Panc1 (cell line): ENCODE results near the gene WNT1. TPM values are rescaled to one million over a fixed set of nuclear protein-coding genes. Genes with fewer than 3 reads are reported as not detected.

Experiments
- ATAC-seq: fragments of 200-7000 bp; cut with Tn5 transposase; 2 replicates; pipeline ENCODE4 v1.9.1; 2020; ENCODE audit warnings: mild to moderate bottlenecking, moderate library complexity
- BruUV-seq: library from RNA; stranded (reverse); fragments of 400-500 nt; replicated peaks from 2 replicates; lab custom pipeline; 2021; lab: Mats Ljungman, UMichigan
- CTCF ChIA-PET: fragments of 300-600 bp; sonication (Branson Sonifier 250); formaldehyde crosslinking; loops from one replicate; lab custom pipeline; 2022; ENCODE audit warnings: antibody characterized with exemption; lab: Charles Lee
- POLR2A ChIA-PET: fragments of 300-600 bp; sonication (Branson Sonifier 250); formaldehyde crosslinking; loops from one replicate; lab custom pipeline; 2022; ENCODE audit warnings: antibody characterized with exemption; lab: Charles Lee
- DNase-seq: peaks from one replicate; pipeline ENCODE4 v3.0.0-alpha.2; 2010; ENCODE audit warnings: low read depth, low spot score
- H3K27ac ChIP-seq: 2 replicates; pipeline ENCODE4 v1.5.1; 2011; ENCODE audit warnings: mild to moderate bottlenecking, low read length, inconsistent platforms
- H3K27me3 ChIP-seq: fragments of 200-500 bp; sonication (Bioruptor generic); 2 replicates; pipeline ENCODE4 v1.6.0; 2014; ENCODE audit warnings: low read length, inconsistent platforms; ENCODE audit not compliant: control insufficient read depth, insufficient read depth
- H3K36me3 ChIP-seq: fragments of 200-500 bp; sonication (Bioruptor generic); 2 replicates; pipeline ENCODE4 v1.5.1; 2014; ENCODE audit warnings: inconsistent platforms, mild to moderate bottlenecking, low read length, moderate library complexity; ENCODE audit not compliant: control insufficient read depth, insufficient read depth
- H3K4me1 ChIP-seq: 2 replicates; pipeline ENCODE4 v1.5.1; 2011; ENCODE audit warnings: inconsistent platforms, mild to moderate bottlenecking, low read length, moderate library complexity; ENCODE audit not compliant: control insufficient read depth, insufficient read depth
- H3K4me3 ChIP-seq, 2 experiments: 2 replicates each; pipeline ENCODE4 v1.5.1; 2011 to 2012; ENCODE audit warnings: low read depth in 2 of 2, low read length in 2 of 2, mild to moderate bottlenecking in 2 of 2, inconsistent platforms in 1 of 2, moderate library complexity in 1 of 2
- H3K9me3 ChIP-seq: fragments of 200-500 bp; sonication (Bioruptor generic); 2 replicates; pipeline ENCODE4 v1.5.1; 2014; ENCODE audit warnings: low read depth, mild to moderate bottlenecking, inconsistent platforms, low read length, moderate library complexity; ENCODE audit not compliant: control insufficient read depth, insufficient read depth
- POLR2AphosphoS5 ChIP-seq: IDR thresholded peaks from 2 replicates; pipeline ENCODE4 v1.6.1; 2012; ENCODE audit warnings: mild to moderate bottlenecking, low read depth, low read length, moderate library complexity
- SIN3A ChIP-seq: IDR thresholded peaks from 2 replicates; pipeline ENCODE4 v1.6.1; 2012; ENCODE audit warnings: low read depth, mild to moderate bottlenecking, low read length, moderate library complexity, borderline replicate concordance; ENCODE audit not compliant: insufficient read depth
- TCF7L2 ChIP-seq: IDR thresholded peaks from 2 replicates; pipeline ENCODE4 v1.6.1; 2011; ENCODE audit warnings: mild to moderate bottlenecking, low read depth, low read length, inconsistent platforms
- in situ Hi-C: cut with HindIII; loops from 2 replicates; pipeline ENCODE4 v1.10.0; 2016; ENCODE audit warnings: low sequenced_read_pairs, low pct_unique_long_range_greater_than_20kb
- intact Hi-C: fragments of 100-400 bp; cut with micrococcal nuclease; formaldehyde crosslinking; loops from one replicate; pipeline ENCODE4 v1.10.0; 2022; ENCODE audit not compliant: unreplicated experiment
- total RNA-seq: library from RNA; stranded (reverse); gene quantifications from one replicate; pipeline ENCODE4 v1.2.1, GENCODE V29; 2021; ENCODE audit not compliant: unreplicated experiment
- TF ChIP-seq, protein P1 (sequence below): fragments of 450-650 bp; IDR thresholded peaks from 2 replicates; pipeline ENCODE4 v1.5.1; 2017; ENCODE audit warnings: mild to moderate bottlenecking
- TF ChIP-seq, protein P2 (sequence below), 2 experiments: IDR thresholded peaks; 2 replicates each; pipeline ENCODE4 v1.6.1; 2011 to 2012; ENCODE audit warnings: low read depth in 2 of 2, control low read depth in 1 of 2, low read length in 1 of 2, mild to moderate bottlenecking in 1 of 2, moderate library complexity in 1 of 2; ENCODE audit not compliant: insufficient read depth in 1 of 2

Gene WNT1
- total RNA-seq, 1 experiment from 2014 or later, result not detected

DNA sequence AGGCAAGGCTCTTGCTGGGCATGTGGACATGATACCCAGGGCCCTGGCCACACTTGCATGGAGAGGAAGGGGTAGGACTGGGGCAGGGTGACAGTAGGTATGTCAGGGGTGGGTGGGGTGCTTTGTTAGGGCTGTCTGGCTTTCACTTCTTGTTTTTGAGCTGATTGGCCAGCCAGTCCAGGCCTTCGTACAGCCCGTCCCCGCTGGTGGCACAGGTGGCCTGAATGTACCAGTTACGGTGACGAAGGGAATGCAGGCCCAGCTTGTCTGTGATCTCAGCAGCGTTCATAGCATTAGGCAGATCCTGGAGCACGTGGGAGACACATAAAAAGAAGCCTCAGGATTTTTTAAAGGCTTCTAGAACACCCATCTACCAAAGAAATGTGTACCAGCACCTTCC is 39.3 kb upstream of the WNT1 start:
- in situ Hi-C loops (no loop called here), intact Hi-C loops (no loop called here)
- BruUV-seq, result no TSS peak
- ATAC-seq (no peak), DNase-seq (no peak)
- TF ChIP-seq POLR2AphosphoS5 (no peak), SIN3A (no peak), TCF7L2 (no peak)
- TF ChIP-seq, protein P1, sequence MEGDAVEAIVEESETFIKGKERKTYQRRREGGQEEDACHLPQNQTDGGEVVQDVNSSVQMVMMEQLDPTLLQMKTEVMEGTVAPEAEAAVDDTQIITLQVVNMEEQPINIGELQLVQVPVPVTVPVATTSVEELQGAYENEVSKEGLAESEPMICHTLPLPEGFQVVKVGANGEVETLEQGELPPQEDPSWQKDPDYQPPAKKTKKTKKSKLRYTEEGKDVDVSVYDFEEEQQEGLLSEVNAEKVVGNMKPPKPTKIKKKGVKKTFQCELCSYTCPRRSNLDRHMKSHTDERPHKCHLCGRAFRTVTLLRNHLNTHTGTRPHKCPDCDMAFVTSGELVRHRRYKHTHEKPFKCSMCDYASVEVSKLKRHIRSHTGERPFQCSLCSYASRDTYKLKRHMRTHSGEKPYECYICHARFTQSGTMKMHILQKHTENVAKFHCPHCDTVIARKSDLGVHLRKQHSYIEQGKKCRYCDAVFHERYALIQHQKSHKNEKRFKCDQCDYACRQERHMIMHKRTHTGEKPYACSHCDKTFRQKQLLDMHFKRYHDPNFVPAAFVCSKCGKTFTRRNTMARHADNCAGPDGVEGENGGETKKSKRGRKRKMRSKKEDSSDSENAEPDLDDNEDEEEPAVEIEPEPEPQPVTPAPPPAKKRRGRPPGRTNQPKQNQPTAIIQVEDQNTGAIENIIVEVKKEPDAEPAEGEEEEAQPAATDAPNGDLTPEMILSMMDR, result no peak
- TF ChIP-seq, protein P2, sequence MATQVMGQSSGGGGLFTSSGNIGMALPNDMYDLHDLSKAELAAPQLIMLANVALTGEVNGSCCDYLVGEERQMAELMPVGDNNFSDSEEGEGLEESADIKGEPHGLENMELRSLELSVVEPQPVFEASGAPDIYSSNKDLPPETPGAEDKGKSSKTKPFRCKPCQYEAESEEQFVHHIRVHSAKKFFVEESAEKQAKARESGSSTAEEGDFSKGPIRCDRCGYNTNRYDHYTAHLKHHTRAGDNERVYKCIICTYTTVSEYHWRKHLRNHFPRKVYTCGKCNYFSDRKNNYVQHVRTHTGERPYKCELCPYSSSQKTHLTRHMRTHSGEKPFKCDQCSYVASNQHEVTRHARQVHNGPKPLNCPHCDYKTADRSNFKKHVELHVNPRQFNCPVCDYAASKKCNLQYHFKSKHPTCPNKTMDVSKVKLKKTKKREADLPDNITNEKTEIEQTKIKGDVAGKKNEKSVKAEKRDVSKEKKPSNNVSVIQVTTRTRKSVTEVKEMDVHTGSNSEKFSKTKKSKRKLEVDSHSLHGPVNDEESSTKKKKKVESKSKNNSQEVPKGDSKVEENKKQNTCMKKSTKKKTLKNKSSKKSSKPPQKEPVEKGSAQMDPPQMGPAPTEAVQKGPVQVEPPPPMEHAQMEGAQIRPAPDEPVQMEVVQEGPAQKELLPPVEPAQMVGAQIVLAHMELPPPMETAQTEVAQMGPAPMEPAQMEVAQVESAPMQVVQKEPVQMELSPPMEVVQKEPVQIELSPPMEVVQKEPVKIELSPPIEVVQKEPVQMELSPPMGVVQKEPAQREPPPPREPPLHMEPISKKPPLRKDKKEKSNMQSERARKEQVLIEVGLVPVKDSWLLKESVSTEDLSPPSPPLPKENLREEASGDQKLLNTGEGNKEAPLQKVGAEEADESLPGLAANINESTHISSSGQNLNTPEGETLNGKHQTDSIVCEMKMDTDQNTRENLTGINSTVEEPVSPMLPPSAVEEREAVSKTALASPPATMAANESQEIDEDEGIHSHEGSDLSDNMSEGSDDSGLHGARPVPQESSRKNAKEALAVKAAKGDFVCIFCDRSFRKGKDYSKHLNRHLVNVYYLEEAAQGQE (IDR thresholded peaks at IDR 0.05; ENCODE audit: insufficient read depth in 1 of 2, low read depth in 2 of 2, low read length in 1 of 2), result no peak
- H3K9me3 ChIP-seq, result no peaks in the 10 kb centered on the region
- ChIA-PET POLR2A (no interaction called here), CTCF (interaction anchor here (1.2 kb wide), 1 partner anchor 86 kb away, joined by 3 read pairs; no protein-coding TSS in a partner anchor)
- H3K36me3 ChIP-seq, result peaks cover 9% of the 10 kb centered on the region
- no peaks in the 10 kb centered on the region for H3K27me3 ChIP-seq
- H3K4me3 ChIP-seq, result no peak overlapping the region
- no peak overlapping the region for H3K27ac ChIP-seq
- no peaks in the 10 kb centered on the region for H3K4me1 ChIP-seq

- POLR2A ChIA-PET, result no interaction called here
- Histone ChIP-seq H3K4me3 (no peak overlapping the region), H3K4me1 (no peaks in the 10 kb centered on the region), H3K9me3 (no peaks in the 10 kb centered on the region), H3K27ac (no peak overlapping the region), H3K27me3 (no peaks in the 10 kb centered on the region), H3K36me3 (peaks cover 9% of the 10 kb centered on the region)
- intact Hi-C loops, result no loop called here
- no TSS peak for BruUV-seq
- no peak for DNase-seq
- no peak for TF ChIP-seq SIN3A
- 0 out of 2 replicates have a peak, but pooled peaks have one; percentile 15 for TF ChIP-seq TCF7L2
- no peak for ATAC-seq
- in situ Hi-C loops, result no loop called here
- CTCF ChIA-PET, result no interaction called here
Measured at GRCh38 chr12:48940181-48940580, 37.9 kb upstream of the WNT1 start.

DNA sequence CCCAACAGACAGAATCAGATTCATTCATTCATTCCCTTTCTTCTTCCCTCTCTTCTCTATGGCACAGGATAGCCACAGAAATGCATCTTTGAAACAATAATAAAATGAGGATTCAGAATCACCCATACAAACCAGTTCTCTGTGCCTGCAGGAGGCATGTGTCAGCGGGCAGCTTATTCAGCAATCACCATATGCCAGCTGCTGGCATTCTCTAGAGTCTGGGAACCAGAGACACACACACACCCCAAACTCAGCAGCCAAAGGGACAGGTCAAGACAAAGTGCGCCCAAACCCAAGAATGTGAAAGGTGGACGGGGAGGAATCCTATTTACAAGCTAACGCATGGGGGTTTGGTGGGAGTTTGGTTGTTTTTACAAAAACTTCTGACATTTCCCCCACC is 34.9 kb upstream of the WNT1 start:
- H3K36me3 ChIP-seq, result peaks cover 5% of the 10 kb centered on the region
- no peak overlapping the region for H3K27ac ChIP-seq
- intact Hi-C loops, result no loop called here
- ATAC-seq (no peak), DNase-seq (no peak)
- H3K27me3 ChIP-seq, result no peaks in the 10 kb centered on the region
- H3K9me3 ChIP-seq, result no peaks in the 10 kb centered on the region
- no peak for TF ChIP-seq POLR2AphosphoS5
- H3K4me3 ChIP-seq, result no peak overlapping the region
- CTCF ChIA-PET, result no interaction called here
- in situ Hi-C loops, result no loop called here
- POLR2A ChIA-PET, result no interaction called here
- no peaks in the 10 kb centered on the region for H3K4me1 ChIP-seq
- BruUV-seq, result no TSS peak
